Measurements from ENCODE around the gene IL4R. TPM values are rescaled to one million over a fixed set of nuclear protein-coding genes. Genes with fewer than 3 reads are reported as not detected.
A peak's percentile ranks its signal among the peaks of the same experiment; 100 is the strongest.
"Not testable (repeated sequence)": the region's sequence is repeated elsewhere in the genome, so short reads cannot be mapped to it uniquely, and the experiment has no call there.

Gene IL4R
- total RNA-seq, 1 donor from 2014 or later = 22.0 TPM

- intact Hi-C loops (cut with DNase I) = loop anchor here (10.0 kb wide), 1 partner anchor 130 kb away; no protein-coding TSS in a partner anchor
- DNase-seq (ENCODE audit: low spot score) = peak; percentile 64
Observed at GRCh38 chr16:27324851-27325301, 11.1 kb downstream of the IL4R start.

GRCh38 chr16:27325736-27326135, 12.0 kb downstream of the IL4R start:
- DNase-seq (ENCODE audit: low spot score) = peak; percentile 43
- intact Hi-C loops (cut with DNase I) = loop anchor here (10.0 kb wide), 1 partner anchor 129 kb away; no protein-coding TSS in a partner anchor

GRCh38 chr16:27326251-27326650, 12.5 kb downstream of the IL4R start:
- intact Hi-C loops (cut with DNase I) = loop anchor here (10.0 kb wide), 1 partner anchor 129 kb away; no protein-coding TSS in a partner anchor

GRCh38 chr16:27326738-27327585, 13.2 kb downstream of the IL4R start:
- intact Hi-C loops (cut with DNase I) = loop anchor here (10.0 kb wide), 1 partner anchor 128 kb away; no protein-coding TSS in a partner anchor
- peak; percentile 90 for DNase-seq (ENCODE audit: low spot score)

More at GRCh38 chr16:27326251-27326650, 12.5 kb downstream of the IL4R start:
- no peak for DNase-seq (ENCODE audit: low spot score)

- no peak for DNase-seq (ENCODE audit: low spot score)
- intact Hi-C loops (cut with DNase I) = loop anchor here (10.0 kb wide), 1 partner anchor 127 kb away; no protein-coding TSS in a partner anchor
Observed at GRCh38 chr16:27327586-27327915, 13.8 kb downstream of the IL4R start.

- DNase-seq (ENCODE audit: low spot score) = no peak
- intact Hi-C loops (cut with DNase I) = loop anchor here (10.0 kb wide), 1 partner anchor 126 kb away; no protein-coding TSS in a partner anchor
Observed at GRCh38 chr16:27328937-27329336, 15.2 kb downstream of the IL4R start.

- DNase-seq (ENCODE audit: low spot score) = not testable (repeated sequence)
- intact Hi-C loops (cut with DNase I) = loop anchor here (2.0 to 10.0 kb wide), 3 partner anchors 15 to 125 kb away; no protein-coding TSS in a partner anchor
Observed at GRCh38 chr16:27329376-27330079, 15.8 kb downstream of the IL4R start.

- no peak for DNase-seq (ENCODE audit: low spot score)
- intact Hi-C loops (cut with DNase I) = loop anchor here (2.0 to 5.0 kb wide), 2 partner anchors 16 to 93 kb away; no protein-coding TSS in a partner anchor
Observed at GRCh38 chr16:27330542-27330941, 16.8 kb downstream of the IL4R start.

GRCh38 chr16:27332105-27332504, 18.3 kb downstream of the IL4R start:
- DNase-seq (ENCODE audit: low spot score) = no peak
- intact Hi-C loops (cut with DNase I) = loop anchor here (5.0 kb wide), 1 partner anchor 95 kb away; no protein-coding TSS in a partner anchor

GRCh38 chr16:27333104-27333503, 19.3 kb downstream of the IL4R start:
- no peak for DNase-seq (ENCODE audit: low spot score)
- intact Hi-C loops (cut with DNase I) = loop anchor here (5.0 kb wide), 1 partner anchor 96 kb away; no protein-coding TSS in a partner anchor

- intact Hi-C loops (cut with DNase I) = loop anchor here (5.0 kb wide), 1 partner anchor 96 kb away; no protein-coding TSS in a partner anchor
- no peak for DNase-seq (ENCODE audit: low spot score)
Observed at GRCh38 chr16:27333549-27333948, 19.8 kb downstream of the IL4R start.

- intact Hi-C loops (cut with DNase I) = loop anchor here (5.0 kb wide), 1 partner anchor 97 kb away; no protein-coding TSS in a partner anchor
- no peak for DNase-seq (ENCODE audit: low spot score)
Observed at GRCh38 chr16:27334192-27334764, 20.5 kb downstream of the IL4R start.

GRCh38 chr16:27334838-27335237, 21.1 kb downstream of the IL4R start:
- no peak for DNase-seq (ENCODE audit: low spot score)
- intact Hi-C loops (cut with DNase I) = loop anchor here (5.0 kb wide), 1 partner anchor 98 kb away; no protein-coding TSS in a partner anchor

GRCh38 chr16:27335349-27336053, 21.7 kb downstream of the IL4R start:
- intact Hi-C loops (cut with DNase I) = no loop called here

GRCh38 chr16:27337024-27337423, 23.2 kb downstream of the IL4R start:
- no peak for DNase-seq (ENCODE audit: low spot score)
- intact Hi-C loops (cut with DNase I) = no loop called here

More at GRCh38 chr16:27335349-27336053, 21.7 kb downstream of the IL4R start:
- no peak for DNase-seq (ENCODE audit: low spot score)

- intact Hi-C loops (cut with DNase I) = no loop called here
- DNase-seq (ENCODE audit: low spot score) = no peak
Observed at GRCh38 chr16:27339180-27339579, 25.4 kb downstream of the IL4R start.

GRCh38 chr16:27340654-27341053, 26.9 kb downstream of the IL4R start:
- intact Hi-C loops (cut with DNase I) = no loop called here
- no peak for DNase-seq (ENCODE audit: low spot score)

GRCh38 chr16:27341549-27341948, 27.8 kb downstream of the IL4R start:
- DNase-seq (ENCODE audit: low spot score) = no peak
- intact Hi-C loops (cut with DNase I) = no loop called here

GRCh38 chr16:27341971-27342370, 28.2 kb downstream of the IL4R start:
- no peak for DNase-seq (ENCODE audit: low spot score)
- intact Hi-C loops (cut with DNase I) = no loop called here

Data from cardiac septum (tissue), 1 donor.